HepG2 (cell line): Measurements from ENCODE around the gene C11orf65. TPM values are rescaled to one million over a fixed set of nuclear protein-coding genes. Genes with fewer than 3 reads are reported as not detected.

ENCODE experiments used
- ARNT2 ChIP-seq: sonication (generic); formaldehyde crosslinking; IDR thresholded peaks from 2 replicates; pipeline ENCODE4 v1.8.0; 2022; ENCODE audit warnings: mild to moderate bottlenecking, low read depth, missing genetic modification reagents, moderate library complexity
- CCDC6 ChIP-seq: sonication (generic); formaldehyde crosslinking; IDR thresholded peaks from 2 replicates; pipeline ENCODE4 v1.8.1; 2022; ENCODE audit warnings: mild to moderate bottlenecking, missing genetic modification reagents, moderate library complexity
- FOSL2 ChIP-seq: sonication (generic); formaldehyde crosslinking; IDR thresholded peaks from 2 replicates; pipeline ENCODE4 v1.4.0; 2020; ENCODE audit warnings: missing genetic modification reagents
- FOXP4 ChIP-seq: sonication (generic); formaldehyde crosslinking; IDR thresholded peaks from 2 replicates; pipeline ENCODE4 v1.4.0; 2020; ENCODE audit warnings: missing genetic modification reagents
- HMGA1 ChIP-seq: sonication (generic); formaldehyde crosslinking; conservative IDR thresholded peaks from 2 replicates; pipeline ENCODE4 v1.4.0; 2020; ENCODE audit warnings: missing genetic modification reagents
- ISL2 ChIP-seq: sonication (generic); formaldehyde crosslinking; IDR thresholded peaks from 2 replicates; pipeline ENCODE4 v1.5.0; 2020; ENCODE audit warnings: missing genetic modification reagents
- MTF2 ChIP-seq: sonication (generic); formaldehyde crosslinking; IDR thresholded peaks from 2 replicates; pipeline ENCODE4 v1.5.0; 2020; ENCODE audit warnings: missing genetic modification reagents, borderline replicate concordance
- PHF8 ChIP-seq: sonication (generic); formaldehyde crosslinking; IDR thresholded peaks from 2 replicates; pipeline ENCODE4 v1.5.0; 2020; ENCODE audit warnings: missing genetic modification reagents
- SMARCE1 ChIP-seq: fragments of 450-650 bp; IDR thresholded peaks from 2 replicates; pipeline ENCODE4 v1.6.1; 2017; ENCODE audit warnings: borderline replicate concordance
- SNAPC2 ChIP-seq: sonication (generic); formaldehyde crosslinking; IDR thresholded peaks from 2 replicates; pipeline ENCODE4 v1.8.1; 2022; ENCODE audit warnings: mild to moderate bottlenecking, missing genetic modification reagents
- SNAPC5 ChIP-seq: sonication (generic); formaldehyde crosslinking; IDR thresholded peaks from 2 replicates; pipeline ENCODE4 v1.8.1; 2023; ENCODE audit warnings: mild to moderate bottlenecking, missing genetic modification reagents, borderline replicate concordance
- TCF7L2 ChIP-seq: IDR thresholded peaks from 2 replicates; pipeline ENCODE4 v1.6.1; 2011; ENCODE audit warnings: mild to moderate bottlenecking, low read depth, low read length, moderate library complexity
- YEATS4 ChIP-seq: sonication (generic); formaldehyde crosslinking; IDR thresholded peaks from 2 replicates; pipeline ENCODE4 v1.4.0; 2020; ENCODE audit warnings: missing genetic modification reagents, borderline replicate concordance
- ZFP41 ChIP-seq: sonication (generic); formaldehyde crosslinking; IDR thresholded peaks from 2 replicates; pipeline ENCODE4 v1.4.0; 2020; ENCODE audit warnings: mild to moderate bottlenecking, missing genetic modification reagents, borderline replicate concordance
- ZFP82 ChIP-seq: sonication (generic); formaldehyde crosslinking; IDR thresholded peaks from 2 replicates; pipeline ENCODE4 v1.5.1; 2020; ENCODE audit warnings: mild to moderate bottlenecking, missing genetic modification reagents, borderline replicate concordance
- ZNF225 ChIP-seq: sonication (generic); formaldehyde crosslinking; IDR thresholded peaks from 2 replicates; pipeline ENCODE4 v1.4.0; 2020; ENCODE audit warnings: mild to moderate bottlenecking, missing genetic modification reagents
- ZNF292 ChIP-seq: sonication (generic); formaldehyde crosslinking; IDR thresholded peaks from 2 replicates; pipeline ENCODE4 v1.8.1; 2022; ENCODE audit warnings: mild to moderate bottlenecking, low read depth, missing genetic modification reagents, borderline replicate concordance
- ZNF3 ChIP-seq: IDR thresholded peaks from 2 replicates; pipeline ENCODE4 v1.7.0; 2017; ENCODE audit warnings: inconsistent platforms
- ZNF614 ChIP-seq: IDR thresholded peaks from 2 replicates; pipeline ENCODE4 v1.6.1; 2018; ENCODE audit warnings: missing biosample characterization, missing genetic modification reagents, inconsistent platforms, borderline replicate concordance
- ZNF75D ChIP-seq: sonication (generic); formaldehyde crosslinking; IDR thresholded peaks from 2 replicates; pipeline ENCODE4 v1.8.1; 2023; ENCODE audit warnings: missing genetic modification reagents, mild to moderate bottlenecking, borderline replicate concordance
- polyA plus RNA-seq, 8 experiments: library from polyadenylated mRNA; depleted of rRNA in 3 of 8; stranded (reverse) in 7 of 8; unstranded in 1 of 8; fragments of >200 nt; fragmentation: Illumina TruSeq in 4 of 8; extraction: Trizol in 4 of 8; gene quantifications; 2 replicates each; pipeline versions ENCODE4 v1.2.1 to v1.2.3, GENCODE V29; 2011 to 2016; ENCODE audit warnings: low read depth in 4 of 8, missing spikeins in 1 of 8, mixed read lengths in 1 of 8; ENCODE audit not compliant: insufficient read depth in 1 of 8
- total RNA-seq, 5 experiments: library from RNA; depleted of rRNA; stranded (reverse); fragments of >200 nt; fragmentation: Illumina TruSeq; extraction: Trizol; gene quantifications; 2 replicates each; pipeline ENCODE4 v1.2.3, GENCODE V29; 2016; ENCODE audit warnings: low read depth in 1 of 5
- TF ChIP-seq, protein P1 (sequence below): sonication (generic); formaldehyde crosslinking; IDR thresholded peaks from 2 replicates; pipeline ENCODE4 v1.8.0; 2022; ENCODE audit warnings: mild to moderate bottlenecking, missing genetic modification reagents, moderate library complexity
- TF ChIP-seq, protein P2 (sequence below): IDR thresholded peaks from 2 replicates; pipeline ENCODE4 v1.6.1; 2016; ENCODE audit warnings: missing compliant biosample characterization, missing genetic modification reagents, borderline replicate concordance
- TF ChIP-seq, protein P3 (sequence below): sonication (generic); formaldehyde crosslinking; IDR thresholded peaks from 2 replicates; pipeline ENCODE4 v1.5.0; 2020; ENCODE audit warnings: missing genetic modification reagents
- TF ChIP-seq, protein P4 (sequence below): sonication (generic); formaldehyde crosslinking; IDR thresholded peaks from 2 replicates; pipeline ENCODE4 v1.8.0; 2022; ENCODE audit warnings: mild to moderate bottlenecking, missing genetic modification reagents; ENCODE audit not compliant: insufficient replicate concordance

C11orf65 gene
- total and polyA plus RNA-seq, 2 of the 13 experiments (the other 11 are each of a cell fraction or from before 2014, with no cell fraction given): 0.38 to 0.42 TPM

DNA sequence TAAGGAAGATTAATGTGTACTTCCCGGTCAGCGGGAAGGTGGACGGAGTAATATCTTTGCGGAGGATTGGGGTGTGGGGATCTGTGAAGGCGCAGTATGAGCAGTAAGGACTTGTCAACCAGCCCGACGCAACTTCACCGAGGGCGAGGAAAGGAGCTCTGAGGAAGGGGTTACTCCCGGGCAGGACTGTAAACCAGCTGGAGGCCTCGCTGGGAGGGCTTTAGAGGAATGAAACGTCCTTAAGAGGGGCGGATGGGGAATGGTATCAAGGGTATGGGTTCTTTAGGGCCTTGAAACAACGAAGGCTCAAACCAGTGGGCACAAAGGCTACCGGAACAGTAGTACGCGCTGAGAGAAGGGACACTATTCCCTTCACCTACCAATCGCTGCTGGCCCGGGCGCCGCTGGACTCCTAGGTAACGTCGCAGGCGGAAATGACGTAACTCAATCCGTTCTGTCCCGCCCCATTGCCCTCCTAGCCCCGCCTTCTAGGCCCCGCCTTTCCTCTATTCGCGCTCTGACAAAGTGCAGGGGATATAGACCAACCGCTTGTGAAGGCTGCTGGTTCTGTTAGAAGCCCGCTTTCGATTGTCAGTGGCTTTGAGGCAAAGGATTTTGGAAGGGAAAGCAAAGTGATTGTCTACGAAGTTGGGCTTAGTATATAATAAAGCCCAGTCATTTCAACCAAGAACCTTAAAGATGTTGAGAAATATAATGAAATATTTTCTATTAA is at the start of gene C11orf65 (continued):
- TF ChIP-seq, protein P1, sequence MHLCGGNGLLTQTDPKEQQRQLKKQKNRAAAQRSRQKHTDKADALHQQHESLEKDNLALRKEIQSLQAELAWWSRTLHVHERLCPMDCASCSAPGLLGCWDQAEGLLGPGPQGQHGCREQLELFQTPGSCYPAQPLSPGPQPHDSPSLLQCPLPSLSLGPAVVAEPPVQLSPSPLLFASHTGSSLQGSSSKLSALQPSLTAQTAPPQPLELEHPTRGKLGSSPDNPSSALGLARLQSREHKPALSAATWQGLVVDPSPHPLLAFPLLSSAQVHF: no peak
- TF ChIP-seq, protein P2, sequence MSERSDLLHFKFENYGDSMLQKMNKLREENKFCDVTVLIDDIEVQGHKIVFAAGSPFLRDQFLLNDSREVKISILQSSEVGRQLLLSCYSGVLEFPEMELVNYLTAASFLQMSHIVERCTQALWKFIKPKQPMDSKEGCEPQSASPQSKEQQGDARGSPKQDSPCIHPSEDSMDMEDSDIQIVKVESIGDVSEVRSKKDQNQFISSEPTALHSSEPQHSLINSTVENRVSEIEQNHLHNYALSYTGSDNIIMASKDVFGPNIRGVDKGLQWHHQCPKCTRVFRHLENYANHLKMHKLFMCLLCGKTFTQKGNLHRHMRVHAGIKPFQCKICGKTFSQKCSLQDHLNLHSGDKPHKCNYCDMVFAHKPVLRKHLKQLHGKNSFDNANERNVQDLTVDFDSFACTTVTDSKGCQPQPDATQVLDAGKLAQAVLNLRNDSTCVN (CRISPR knock-in tag): peak; percentile 53; the same call in 1 of the 2 replicates
- TF ChIP-seq ZNF614 (CRISPR knock-in tag) (no peak), PHF8 (peak; percentile 88), SNAPC5 (CRISPR knock-in tag) (no peak), TCF7L2 (no peak), ZNF75D (CRISPR knock-in tag) (no peak), ZNF292 (no peak), ISL2 (CRISPR knock-in tag) (no peak), MTF2 (CRISPR knock-in tag) (peak; percentile 44; the same call in 1 of the 2 replicates), ZNF3 (CRISPR knock-in tag) (no peak), FOSL2 (peak; percentile 46; the same call in 1 of the 2 replicates), FOXP4 (CRISPR knock-in tag) (no peak), HMGA1 (CRISPR knock-in tag) (no peak), CCDC6 (CRISPR knock-in tag) (peak; percentile 50; the same call in 1 of the 2 replicates), ZFP41 (no peak), ARNT2 (CRISPR knock-in tag) (no peak), SMARCE1 (no peak), ZNF225 (CRISPR knock-in tag) (no peak), ZFP82 (no peak), SNAPC2 (CRISPR knock-in tag) (no peak), YEATS4 (no peak; the same call in 1 of the 2 replicates)
- TF ChIP-seq, protein P3, sequence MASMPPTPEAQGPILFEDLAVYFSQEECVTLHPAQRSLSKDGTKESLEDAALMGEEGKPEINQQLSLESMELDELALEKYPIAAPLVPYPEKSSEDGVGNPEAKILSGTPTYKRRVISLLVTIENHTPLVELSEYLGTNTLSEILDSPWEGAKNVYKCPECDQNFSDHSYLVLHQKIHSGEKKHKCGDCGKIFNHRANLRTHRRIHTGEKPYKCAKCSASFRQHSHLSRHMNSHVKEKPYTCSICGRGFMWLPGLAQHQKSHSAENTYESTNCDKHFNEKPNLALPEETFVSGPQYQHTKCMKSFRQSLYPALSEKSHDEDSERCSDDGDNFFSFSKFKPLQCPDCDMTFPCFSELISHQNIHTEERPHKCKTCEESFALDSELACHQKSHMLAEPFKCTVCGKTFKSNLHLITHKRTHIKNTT (CRISPR knock-in tag): no peak
- TF ChIP-seq, protein P4, sequence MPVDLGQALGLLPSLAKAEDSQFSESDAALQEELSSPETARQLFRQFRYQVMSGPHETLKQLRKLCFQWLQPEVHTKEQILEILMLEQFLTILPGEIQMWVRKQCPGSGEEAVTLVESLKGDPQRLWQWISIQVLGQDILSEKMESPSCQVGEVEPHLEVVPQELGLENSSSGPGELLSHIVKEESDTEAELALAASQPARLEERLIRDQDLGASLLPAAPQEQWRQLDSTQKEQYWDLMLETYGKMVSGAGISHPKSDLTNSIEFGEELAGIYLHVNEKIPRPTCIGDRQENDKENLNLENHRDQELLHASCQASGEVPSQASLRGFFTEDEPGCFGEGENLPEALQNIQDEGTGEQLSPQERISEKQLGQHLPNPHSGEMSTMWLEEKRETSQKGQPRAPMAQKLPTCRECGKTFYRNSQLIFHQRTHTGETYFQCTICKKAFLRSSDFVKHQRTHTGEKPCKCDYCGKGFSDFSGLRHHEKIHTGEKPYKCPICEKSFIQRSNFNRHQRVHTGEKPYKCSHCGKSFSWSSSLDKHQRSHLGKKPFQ (CRISPR knock-in tag): peak; percentile 53
